ENCODE measurements around the gene BBS10.

DNA sequence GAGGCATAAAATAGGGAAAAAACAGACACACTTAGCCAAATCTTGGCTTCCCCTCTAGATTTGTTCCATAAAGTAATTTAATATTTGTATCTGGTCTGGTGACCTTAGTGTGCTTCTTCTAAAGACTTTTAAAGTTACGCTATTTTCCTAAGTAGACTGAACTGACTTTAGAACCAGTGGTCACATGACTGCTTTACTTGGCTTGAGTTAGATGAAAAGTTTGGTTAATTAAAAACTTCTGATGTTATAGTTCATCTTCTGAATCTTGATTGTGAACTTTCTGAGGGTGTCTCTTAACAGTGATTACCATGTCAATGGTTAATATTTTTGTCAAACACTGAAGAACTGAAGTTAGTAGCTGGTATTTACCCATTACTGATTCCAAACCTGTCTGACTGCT, 2.6 kb downstream of the BBS10 start:
- TF ChIP-seq CTCF (IDR thresholded peaks at IDR 0.05; ENCODE audit: low read depth, low read length, poor library complexity, severe bottlenecking) = no peak
- TF ChIP-seq EZH2phosphoT487 (IDR thresholded peaks at IDR 0.05; ENCODE audit: borderline replicate concordance, low read length) = no peak

Data from DOHH2 (cell line).